ENCODE results near the gene B4GALNT3.

GRCh38 chr12:530308-530707 lies 70.6 kb downstream of the B4GALNT3 start:
- TF ChIP-seq, protein P1, sequence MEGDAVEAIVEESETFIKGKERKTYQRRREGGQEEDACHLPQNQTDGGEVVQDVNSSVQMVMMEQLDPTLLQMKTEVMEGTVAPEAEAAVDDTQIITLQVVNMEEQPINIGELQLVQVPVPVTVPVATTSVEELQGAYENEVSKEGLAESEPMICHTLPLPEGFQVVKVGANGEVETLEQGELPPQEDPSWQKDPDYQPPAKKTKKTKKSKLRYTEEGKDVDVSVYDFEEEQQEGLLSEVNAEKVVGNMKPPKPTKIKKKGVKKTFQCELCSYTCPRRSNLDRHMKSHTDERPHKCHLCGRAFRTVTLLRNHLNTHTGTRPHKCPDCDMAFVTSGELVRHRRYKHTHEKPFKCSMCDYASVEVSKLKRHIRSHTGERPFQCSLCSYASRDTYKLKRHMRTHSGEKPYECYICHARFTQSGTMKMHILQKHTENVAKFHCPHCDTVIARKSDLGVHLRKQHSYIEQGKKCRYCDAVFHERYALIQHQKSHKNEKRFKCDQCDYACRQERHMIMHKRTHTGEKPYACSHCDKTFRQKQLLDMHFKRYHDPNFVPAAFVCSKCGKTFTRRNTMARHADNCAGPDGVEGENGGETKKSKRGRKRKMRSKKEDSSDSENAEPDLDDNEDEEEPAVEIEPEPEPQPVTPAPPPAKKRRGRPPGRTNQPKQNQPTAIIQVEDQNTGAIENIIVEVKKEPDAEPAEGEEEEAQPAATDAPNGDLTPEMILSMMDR (IDR thresholded peaks at IDR 0.05), result no peak
- TF ChIP-seq EP300 (IDR thresholded peaks at IDR 0.05), result no peak

Measured in tibial nerve (tissue), 4 donors.